AG04450 (cell line): ENCODE measurements around the gene RIC8B. TPM values are rescaled to one million over a fixed set of nuclear protein-coding genes. Genes with fewer than 3 reads are reported as not detected.

Experiments used
- CTCF ChIA-PET: fragments of 300-600, 350-600 bp; formaldehyde crosslinking; extraction: SDS; loops from one replicate; lab custom pipeline; 2022; ENCODE audit warnings: antibody characterized with exemption, inconsistent platforms; lab: Charles Lee
- POLR2A ChIA-PET: fragments of 350-600 bp; formaldehyde crosslinking; extraction: SDS; loops from one replicate; lab custom pipeline; 2021; ENCODE audit warnings: antibody characterized with exemption, inconsistent platforms; lab: Yijun Ruan, JAX
- DNase-seq: peaks from one replicate; pipeline ENCODE4 v3.0.0-alpha.2; 2011; ENCODE audit warnings: low read depth, low spot score
- H3K27ac ChIP-seq: one replicate; pipeline ENCODE4 v1.5.1; 2012; ENCODE audit warnings: low read depth, low read length, control low read depth
- H3K27me3 ChIP-seq: one replicate; pipeline ENCODE4 v1.6.0; 2012; ENCODE audit warnings: low read length; ENCODE audit not compliant: control insufficient read depth, insufficient read depth
- H3K4me3 ChIP-seq: 2 replicates; pipeline ENCODE4 v1.5.1; 2011; ENCODE audit warnings: mild to moderate bottlenecking, low read depth, low read length, control low read depth
- H3K9me3 ChIP-seq: 2 replicates; pipeline ENCODE4 v1.5.1; 2012; ENCODE audit warnings: low read length; ENCODE audit not compliant: control insufficient read depth, insufficient read depth
- CTCF ChIP-seq: IDR thresholded peaks from 2 replicates; pipeline ENCODE4 v1.5.1; 2011; ENCODE audit warnings: low read depth, low read length, control low read depth, inconsistent platforms
- polyA plus RNA-seq: library from polyadenylated mRNA; depleted of rRNA; stranded (reverse); fragments of >200 nt; gene quantifications from 2 replicates; pipeline ENCODE4 v1.2.3, GENCODE V29; 2011

The RIC8B gene
- polyA plus RNA-seq, 1 experiment = 11.2 TPM

GRCh38 chr12:106733660-106734059 lies 40.8 kb upstream of the RIC8B start:
- POLR2A ChIA-PET = no interaction called here

DNA sequence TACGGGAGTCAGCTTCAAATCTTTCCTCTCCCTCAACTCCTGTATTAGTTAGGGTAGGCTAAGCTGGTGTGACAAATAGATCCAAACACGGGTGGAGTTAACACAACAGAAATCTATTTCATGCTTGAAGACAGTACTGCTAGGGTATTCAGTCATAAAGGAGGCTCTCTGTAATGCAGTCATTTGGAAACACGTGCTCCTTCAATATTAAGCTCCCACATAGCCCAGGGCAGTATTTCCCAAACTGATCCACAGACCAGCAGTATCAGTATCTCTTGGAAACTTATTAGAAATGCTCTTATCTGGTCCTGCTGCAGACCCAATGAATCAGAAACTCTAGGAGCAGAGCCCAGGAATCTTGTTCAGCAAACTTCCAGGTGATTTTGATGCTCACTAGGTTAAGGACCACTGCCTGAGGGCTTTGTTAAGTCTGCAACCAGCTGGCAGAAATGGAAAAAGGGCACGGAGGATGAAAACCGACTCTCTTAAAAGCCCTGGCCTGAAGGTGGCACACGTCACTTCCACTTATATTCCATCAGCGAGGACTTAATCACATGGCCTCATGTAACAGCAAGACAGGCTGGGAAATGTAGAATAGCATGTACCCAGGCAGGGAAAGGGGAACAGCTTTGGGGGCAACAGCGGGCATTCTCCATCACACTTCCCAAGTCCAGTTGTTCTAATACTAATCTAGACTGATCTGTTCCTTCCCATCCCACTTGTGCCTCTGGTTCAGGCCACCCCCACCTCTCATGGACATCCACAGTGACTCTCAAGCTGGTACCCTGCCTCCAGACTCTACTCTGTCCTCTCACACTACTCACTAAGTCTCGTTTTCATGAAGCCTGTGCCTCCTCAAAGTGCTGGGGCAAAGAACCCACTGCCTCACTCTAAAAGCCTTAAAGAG lies 38.2 kb upstream of the RIC8B start:
- Histone ChIP-seq H3K9me3 (no peaks in the 10 kb centered on the region), H3K27me3 (peaks cover 7% of the 10 kb centered on the region), H3K4me3 (no peak overlapping the region), H3K27ac (no peak overlapping the region)
- no peak for TF ChIP-seq CTCF
- CTCF ChIA-PET = interaction anchor here (0.5 kb wide), 1 partner anchor 9 kb away, joined by 4 read pairs; no protein-coding TSS in a partner anchor
- DNase-seq = no peak
- POLR2A ChIA-PET = no interaction called here

More at GRCh38 chr12:106733660-106734059, 40.8 kb upstream of the RIC8B start:
- Histone ChIP-seq H3K27ac (no peak overlapping the region), H3K9me3 (no peaks in the 10 kb centered on the region), H3K27me3 (peaks cover 7% of the 10 kb centered on the region), H3K4me3 (no peak overlapping the region)
- TF ChIP-seq CTCF = no peak
- no peak for DNase-seq
- CTCF ChIA-PET = no interaction called here

- Histone ChIP-seq H3K4me3 (no peak overlapping the region), H3K27me3 (peaks cover 9% of the 10 kb centered on the region), H3K9me3 (no peaks in the 10 kb centered on the region), H3K27ac (no peak overlapping the region)
- TF ChIP-seq CTCF = no peak
- POLR2A ChIA-PET = no interaction called here
- CTCF ChIA-PET = no interaction called here
- no peak for DNase-seq
Measured at GRCh38 chr12:106739318-106739717, 35.2 kb upstream of the RIC8B start.

GRCh38 chr12:106739815-106740530 lies 34.5 kb upstream of the RIC8B start:
- no peak for DNase-seq
- Histone ChIP-seq H3K4me3 (no peak overlapping the region), H3K9me3 (no peaks in the 10 kb centered on the region), H3K27me3 (peaks cover 9% of the 10 kb centered on the region), H3K27ac (no peak overlapping the region)
- no peak for TF ChIP-seq CTCF
- POLR2A ChIA-PET = no interaction called here
- CTCF ChIA-PET = no interaction called here
